Spleen (tissue), 7 donors: ENCODE results near the gene ERICH2.

ENCODE experiments used
- CTCF ChIP-seq, 11 experiments: fragments of 200-600 bp in 7 of 11; fragments of 450-650 bp in 4 of 11; sonication (generic) in 4 of 11; IDR thresholded peaks in 8 of 11; conservative IDR thresholded peaks in 3 of 11; 1 replicate in 7 of 11; 2 replicates in 4 of 11; pipeline versions ENCODE4 v1.4.0 to v1.8.0; 2016 to 2021; ENCODE audit warnings: antibody characterized with exemption in 11 of 11, inconsistent platforms in 4 of 11, mild to moderate bottlenecking in 1 of 11
- POLR2A ChIP-seq, 3 donors: fragments of 450-650 bp; IDR thresholded peaks; one replicate each; pipeline ENCODE4 v1.5.1; 2017; ENCODE audit warnings: antibody characterized with exemption in 3 of 3, mild to moderate bottlenecking in 1 of 3
- POLR2AphosphoS5 ChIP-seq, 3 donors: sonication (generic); formaldehyde crosslinking; IDR thresholded peaks; one replicate each; pipeline ENCODE4 v1.5.1; 2017; ENCODE audit warnings: antibody characterized with exemption in 3 of 3
- donor health status: DM: no; HTN: no; CAD: no; lungs with moderate emphysema.
- donor health status: DM: no; HTN: no; CAD: no.
- donor health status: DM: no; HTN: no; CAD: no.

- no peak for TF ChIP-seq POLR2A (IDR thresholded peaks at IDR 0.05)
- TF ChIP-seq CTCF (IDR thresholded peaks at IDR 0.05 in 8 of 11, conservative IDR thresholded peaks at IDR 0.05 in 3 of 11), result no peak
- no peak for TF ChIP-seq POLR2AphosphoS5 (IDR thresholded peaks at IDR 0.05)
Observed at GRCh38 chr2:170764880-170765261, 5.3 kb upstream of the ERICH2 start.
